HuH-7 (cell line): ENCODE measurements around the gene CBX6.
"Not testable (repeated sequence)": the region's sequence is repeated elsewhere in the genome, so short reads cannot be mapped to it uniquely, and the experiment has no call there.

Experiments used
- DNase-seq: peaks from one replicate; pipeline ENCODE4 v3.0.0; 2011; ENCODE audit warnings: low spot score

Gene CBX6

DNA sequence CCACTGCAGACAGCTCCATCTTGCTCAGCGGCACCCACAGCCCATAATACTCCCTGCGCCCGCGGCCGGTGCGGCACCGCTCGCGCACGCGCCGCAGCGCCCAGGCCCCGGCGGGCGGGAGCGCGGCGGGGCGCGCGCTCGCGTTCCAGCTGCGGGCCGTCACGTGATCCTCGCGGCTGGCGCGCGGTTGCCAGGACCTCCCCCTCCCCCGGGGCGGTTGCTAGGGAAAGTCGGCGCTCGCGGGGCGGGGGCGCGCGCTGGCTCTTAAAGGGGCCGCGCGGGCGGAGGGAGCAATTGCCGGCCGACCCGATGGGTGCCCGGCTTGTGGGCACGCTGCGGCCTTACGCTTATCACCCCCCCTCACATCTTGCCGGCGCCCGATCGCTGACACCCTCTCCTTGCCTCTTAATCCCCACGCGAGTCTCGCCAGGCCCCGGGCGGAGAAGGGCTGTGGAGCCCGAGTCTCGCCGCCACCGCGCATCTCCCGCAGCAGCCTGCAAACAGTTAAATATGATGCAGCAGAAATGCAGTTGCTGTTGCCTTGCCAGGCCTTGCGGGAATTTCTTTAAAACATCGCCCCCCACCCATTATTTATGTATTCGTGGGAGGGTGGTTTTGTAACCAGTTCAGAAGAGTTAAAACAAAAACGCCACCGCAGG, at the start of gene CBX6:
Gene CBX6, minus strand, starts transcription at position 45 of the 659 bp plus-strand sequence. Its CDS starts 26 bp downstream, at position 19.
- peak; percentile 99 for DNase-seq

DNA sequence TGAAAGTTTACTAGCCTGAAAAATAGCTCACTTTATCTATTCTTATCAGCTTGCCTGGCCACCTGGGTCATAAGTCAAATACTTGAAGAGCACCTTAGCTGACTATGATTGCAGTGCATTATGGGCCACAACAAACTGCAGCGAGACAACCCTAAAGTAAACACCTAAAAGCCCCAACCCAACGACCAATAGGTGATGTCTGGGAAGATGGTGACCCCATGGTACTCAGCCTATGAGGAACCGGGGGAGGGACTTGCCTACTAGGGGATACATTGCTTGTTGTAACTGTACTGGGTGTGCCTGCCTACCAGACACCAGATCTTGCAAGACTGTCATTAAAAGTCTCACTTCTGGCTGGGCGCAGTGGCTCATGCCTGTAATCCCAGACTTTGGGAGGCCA, 49.8 kb upstream of the CBX6 start:
- DNase-seq: peak; percentile 53

DNA sequence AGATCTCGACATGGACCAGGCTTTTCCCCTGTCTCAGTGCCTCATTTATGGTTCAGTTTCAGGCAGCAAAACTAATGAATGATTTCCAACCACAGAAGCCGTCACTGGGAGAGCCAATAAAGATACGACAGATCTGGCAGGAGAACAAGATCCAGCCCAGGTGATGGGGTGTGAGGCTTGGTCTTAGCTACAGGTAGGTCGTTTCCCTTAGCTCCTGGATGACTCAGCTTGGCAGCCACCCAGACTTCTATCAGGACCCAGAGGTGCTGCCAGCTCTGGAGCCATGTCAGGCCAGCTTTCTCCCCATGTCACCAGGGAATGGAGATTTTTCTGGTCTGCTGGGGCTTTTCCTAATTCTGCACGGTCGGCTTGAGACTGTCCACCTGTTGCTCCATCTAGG, 49.1 kb upstream of the CBX6 start:
- no peak for DNase-seq

DNA sequence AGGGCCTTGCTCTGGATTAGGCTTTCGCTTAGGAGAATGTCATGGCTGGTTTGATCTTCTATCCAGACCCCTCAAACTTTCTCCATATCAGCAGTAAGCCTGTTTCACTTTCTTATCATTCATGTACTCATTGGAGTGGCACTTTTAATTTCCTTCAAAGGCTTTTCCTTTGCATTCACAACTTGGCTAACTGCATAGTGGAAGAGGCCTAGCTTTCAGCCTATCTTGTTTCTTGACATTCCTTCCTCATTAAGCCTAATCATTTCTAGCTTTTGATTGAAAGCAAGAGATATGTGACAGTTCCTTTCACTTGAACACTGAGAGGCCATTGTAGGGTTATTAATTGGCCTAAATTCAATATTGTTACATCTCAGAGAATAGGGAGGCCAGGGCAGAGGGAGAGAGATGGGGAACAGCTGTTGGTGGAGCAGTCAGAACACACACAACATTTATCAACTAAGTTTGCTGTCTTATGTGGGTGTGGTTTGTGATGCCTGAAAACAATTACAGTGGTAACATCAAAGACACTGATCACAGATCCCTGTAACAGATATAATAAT, 47.7 kb upstream of the CBX6 start:
- DNase-seq: no peak

GRCh38 chr22:38911434-38911833, 39.4 kb upstream of the CBX6 start:
- no peak for DNase-seq

GRCh38 chr22:38907767-38908166, 35.8 kb upstream of the CBX6 start:
- DNase-seq: no peak

GRCh38 chr22:38906052-38906451, 34.0 kb upstream of the CBX6 start:
- no peak for DNase-seq

DNA sequence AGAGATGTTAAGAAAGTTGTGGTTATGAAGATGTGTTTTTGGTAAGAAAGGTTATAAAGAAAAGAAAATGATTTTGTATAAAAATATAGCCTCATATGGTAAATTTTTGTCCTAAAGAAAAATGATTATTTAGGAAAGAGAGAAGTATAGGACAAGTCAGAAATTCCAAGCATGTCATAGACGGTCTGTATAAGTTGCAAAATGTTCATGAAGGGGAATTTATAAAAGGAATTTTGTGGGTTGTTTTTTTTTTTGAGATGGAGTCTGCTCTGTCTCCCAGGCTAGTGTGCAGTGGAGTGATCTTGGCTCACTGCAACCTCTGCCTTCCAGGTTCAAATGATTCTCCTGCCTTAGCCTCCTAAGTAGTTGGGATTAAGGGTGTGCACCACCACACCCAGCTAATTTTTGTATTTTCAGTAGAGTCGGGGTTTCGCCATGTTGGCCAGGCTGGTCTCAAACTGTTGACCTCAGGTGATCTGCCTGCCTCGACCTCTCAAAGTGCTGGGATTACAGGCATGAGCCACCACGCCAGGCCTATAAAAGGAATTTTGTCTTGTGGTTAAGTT, 32.1 kb upstream of the CBX6 start:
- DNase-seq: not testable (repeated sequence)

DNA sequence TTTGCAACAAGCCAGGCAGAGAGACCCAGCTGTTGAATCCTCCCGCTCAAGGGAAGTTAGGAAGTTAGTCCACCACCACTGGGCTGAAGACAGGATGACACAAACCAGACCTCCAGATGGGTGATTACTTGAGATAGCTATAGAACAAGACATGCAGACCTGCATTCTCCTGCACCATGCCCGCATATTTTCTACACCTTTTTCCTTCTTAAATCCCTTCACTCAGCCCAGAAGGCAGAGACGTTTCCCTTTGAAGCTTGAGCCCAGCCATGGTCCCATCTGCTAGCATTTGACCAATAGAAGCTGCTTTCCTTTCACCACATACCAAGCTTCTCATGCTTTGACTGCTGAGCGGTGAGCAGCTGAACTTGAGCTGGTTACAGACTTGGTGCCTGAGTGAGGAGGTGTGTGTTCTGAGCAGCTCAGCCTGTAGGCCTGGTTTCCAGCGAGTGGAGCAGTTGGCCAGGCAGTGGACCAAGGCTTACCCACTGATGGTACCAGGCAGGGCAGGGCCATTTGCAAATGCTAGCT, 29.2 kb upstream of the CBX6 start:
- DNase-seq: no peak

DNA sequence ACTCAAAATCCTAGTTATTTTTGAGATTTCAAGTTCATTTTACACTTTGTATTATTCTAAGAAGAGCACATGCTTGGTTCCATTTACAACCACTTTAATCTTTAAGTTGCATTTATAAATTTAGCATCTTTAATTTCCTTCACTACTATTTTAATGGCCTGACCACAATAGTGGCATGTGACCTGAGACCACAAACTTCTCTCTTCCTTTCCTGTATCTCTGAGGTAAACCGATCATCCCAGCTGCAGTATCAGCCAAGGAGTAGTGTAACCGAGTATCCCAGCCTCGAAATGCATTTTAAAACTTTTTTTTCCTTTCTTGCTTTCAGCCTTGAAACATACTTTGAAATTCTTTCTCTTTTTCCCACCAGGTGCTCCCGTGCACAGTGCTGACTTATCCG, 28.7 kb upstream of the CBX6 start:
- DNase-seq: no peak

DNA sequence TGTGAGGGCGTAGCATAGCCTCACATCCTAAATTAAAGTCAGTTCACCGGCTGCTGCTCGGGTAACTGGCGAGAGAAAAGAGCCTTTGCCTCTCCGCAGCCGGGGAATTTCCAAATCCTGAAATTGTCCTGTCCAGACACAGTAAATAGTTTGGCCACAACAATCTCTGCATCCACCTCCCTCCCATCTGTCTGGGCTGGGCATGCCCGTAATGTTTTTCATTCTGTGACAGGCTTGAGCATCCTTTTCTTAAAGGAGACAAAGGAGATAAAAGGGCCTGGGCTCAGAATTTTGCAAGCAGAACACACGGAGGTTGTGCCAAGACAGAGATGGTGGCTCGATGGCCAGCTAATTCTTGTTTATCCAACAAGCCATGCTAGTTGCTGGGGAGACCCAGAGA, 19.2 kb upstream of the CBX6 start:
- DNase-seq: no peak

- DNase-seq: no peak
These were observed 18.4 kb upstream of the CBX6 start for GRCh38 chr22:38890377-38890776.

DNA sequence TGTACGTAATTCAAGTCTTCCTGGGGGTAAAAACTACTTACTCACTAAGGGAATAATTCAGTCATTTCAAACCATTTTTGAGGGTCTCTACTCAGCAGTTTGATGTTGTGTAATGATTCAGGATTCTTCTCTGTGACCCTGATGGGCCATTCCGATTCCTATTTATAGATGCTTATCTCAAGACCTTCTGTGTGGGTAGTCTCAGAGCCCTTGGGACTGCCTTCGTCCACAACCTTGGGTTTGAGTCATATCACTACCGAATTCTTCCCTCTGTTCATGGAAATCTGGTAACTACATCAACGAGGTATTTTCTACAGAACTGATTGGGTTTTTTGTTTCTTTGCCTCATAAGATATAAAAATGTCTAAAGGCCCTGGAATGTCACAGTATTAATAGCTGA, 14.3 kb upstream of the CBX6 start:
- DNase-seq: no peak

DNA sequence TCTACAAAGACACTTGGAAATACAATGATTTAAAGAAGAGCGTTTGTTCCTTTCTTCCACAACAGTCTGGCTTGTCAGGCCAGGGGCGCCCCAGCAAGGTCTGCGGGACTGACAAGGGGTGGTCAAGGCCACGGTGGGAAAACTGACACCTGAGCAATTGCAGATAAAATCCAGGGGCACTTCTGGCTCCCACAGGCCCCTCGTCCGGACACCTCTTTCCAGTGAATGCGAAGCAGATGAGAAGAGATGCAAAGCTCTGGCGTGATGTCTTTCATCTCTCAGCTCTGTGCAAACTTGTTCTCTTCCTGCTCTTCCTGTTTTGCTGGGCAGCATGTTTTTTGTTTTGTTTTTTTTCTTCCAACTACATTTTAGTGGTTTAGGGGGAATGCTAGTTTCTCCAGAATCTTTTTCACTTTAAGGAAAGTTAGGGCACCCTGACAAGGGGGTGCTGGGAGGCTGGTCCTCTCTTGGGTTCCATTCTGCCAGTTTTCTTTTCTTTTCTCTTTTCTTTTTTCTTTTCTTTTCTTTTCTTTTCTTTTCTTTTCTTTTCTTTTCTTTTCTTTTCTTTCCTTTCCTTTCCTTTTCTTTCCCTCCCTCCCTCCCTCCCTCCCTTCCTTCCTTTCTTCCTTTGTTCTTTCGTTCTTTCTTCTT, 11.1 kb upstream of the CBX6 start:
- no peak for DNase-seq

GRCh38 chr22:38881997-38882879, 10.2 kb upstream of the CBX6 start:
- no peak for DNase-seq

GRCh38 chr22:38881464-38881871, 9.5 kb upstream of the CBX6 start:
- DNase-seq: no peak

GRCh38 chr22:38879961-38880360, 7.9 kb upstream of the CBX6 start:
- no peak for DNase-seq

GRCh38 chr22:38879108-38879729, 7.2 kb upstream of the CBX6 start:
- no peak for DNase-seq

GRCh38 chr22:38878001-38878400, 6.0 kb upstream of the CBX6 start:
- DNase-seq: no peak

DNA sequence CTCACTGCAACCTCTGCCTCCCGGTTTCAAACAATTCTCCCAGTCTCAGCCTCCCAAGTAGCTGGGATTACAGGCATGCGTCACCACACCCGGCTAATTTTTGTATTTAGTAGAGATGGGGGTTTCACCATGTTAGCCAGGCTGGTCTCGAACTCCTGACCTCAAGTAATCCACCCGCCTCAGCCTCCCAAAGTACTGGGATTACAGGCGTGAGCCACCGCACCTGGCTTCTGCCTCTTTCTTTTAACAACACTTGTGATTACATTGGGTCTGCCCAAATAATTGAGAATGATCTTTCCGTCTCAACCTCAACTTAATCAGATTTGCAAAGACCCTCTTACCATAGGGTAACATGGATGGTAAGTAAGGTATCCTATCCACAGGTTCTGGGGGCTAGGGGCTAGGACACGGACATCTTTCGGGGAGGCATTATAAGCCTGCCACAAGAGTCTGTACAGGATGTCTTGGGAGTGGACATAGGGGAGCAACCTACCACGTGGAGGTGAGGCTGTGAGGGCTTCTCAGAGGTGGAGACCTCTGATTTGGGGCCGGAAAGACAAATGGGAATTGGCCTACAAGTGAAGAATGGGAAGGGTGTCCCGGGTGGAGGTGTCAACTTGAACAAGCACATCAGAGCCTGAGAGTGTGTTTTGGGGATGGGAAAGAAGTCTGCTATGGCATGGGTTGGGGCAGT, 2.7 kb upstream of the CBX6 start:
- no peak for DNase-seq
